Stimulated activated CD8-positive, alpha-beta memory T cell treated with anti-CD3 and anti-CD28 coated beads, Interleukin-15, amount 100 ng/mL, for 24 hours (primary cell): ENCODE data around the gene HEATR1.

Experiments
- DNase-seq: peaks from one replicate; pipeline ENCODE4 v3.0.0-alpha.2; 2020; ENCODE audit warnings: low read depth

Gene HEATR1

GRCh38 chr1:236536540-236536939 is 67.8 kb downstream of the HEATR1 start:
- no peak for DNase-seq

DNA sequence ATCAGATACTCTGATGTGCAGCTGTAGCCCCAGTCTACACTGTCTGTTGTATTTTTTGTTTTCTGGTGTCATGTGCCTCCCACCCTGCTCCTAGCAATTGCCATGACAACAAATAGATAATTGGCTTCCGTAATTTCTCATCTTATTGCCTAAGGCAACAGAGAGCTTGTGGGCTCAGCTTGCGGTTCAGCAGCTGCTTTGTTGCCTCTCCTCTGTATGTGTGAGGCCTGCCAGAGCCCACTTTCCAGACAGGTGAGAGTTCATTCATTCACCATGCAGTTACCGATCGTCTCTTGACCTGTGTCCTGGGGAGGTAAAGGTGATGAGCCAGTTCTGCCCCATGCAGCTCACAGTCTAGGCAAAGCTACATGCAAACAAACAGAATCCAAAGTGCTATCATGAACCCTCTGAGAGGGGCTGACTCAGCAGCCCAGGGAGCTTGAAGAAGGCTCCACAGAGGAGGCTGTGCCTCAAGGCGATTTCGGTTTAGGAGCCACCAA is 68.6 kb downstream of the HEATR1 start:
- no peak for DNase-seq

DNA sequence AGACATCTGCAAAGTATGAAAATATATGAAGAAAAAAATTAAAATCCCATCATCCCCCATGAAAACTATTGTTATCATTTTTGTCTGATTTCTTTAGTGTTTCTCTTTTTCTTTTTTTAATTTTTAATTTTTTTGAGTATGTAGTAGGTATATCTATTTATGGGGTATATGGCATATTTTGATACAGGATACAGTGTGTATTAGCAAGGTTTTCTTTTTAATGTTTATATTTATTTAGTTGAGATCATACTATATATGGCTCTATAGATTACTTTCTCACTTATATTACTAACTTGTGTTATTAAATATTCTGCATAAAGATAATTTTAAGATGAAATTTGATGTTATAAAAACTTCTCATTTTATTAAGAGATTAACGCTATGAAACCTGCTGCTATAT is 69.1 kb downstream of the HEATR1 start:
- no peak for DNase-seq

DNA sequence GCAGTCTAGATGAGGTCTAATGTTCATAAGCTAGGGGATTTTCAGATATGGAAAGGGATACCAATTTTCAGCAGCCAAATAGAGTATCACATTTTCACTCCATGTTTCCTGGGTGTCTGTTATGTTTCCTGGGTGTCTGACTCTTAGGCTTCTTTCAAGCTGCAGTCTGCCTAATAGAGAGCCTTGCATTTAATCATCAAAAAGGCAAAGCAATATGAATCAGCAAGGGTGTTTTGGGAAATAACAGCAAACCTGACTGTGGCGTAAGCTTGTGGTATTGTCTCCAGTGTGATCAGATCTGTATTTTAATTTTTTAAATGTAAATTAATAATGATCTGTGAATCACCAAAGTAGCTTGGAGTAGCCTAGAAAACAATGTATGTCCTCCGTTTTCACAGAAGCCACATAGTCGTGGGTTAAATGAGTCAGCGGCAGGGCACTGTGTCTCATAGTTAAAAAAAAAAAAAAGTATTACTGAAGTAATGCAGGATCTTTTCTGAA is 70.1 kb downstream of the HEATR1 start:
- DNase-seq: no peak

DNA sequence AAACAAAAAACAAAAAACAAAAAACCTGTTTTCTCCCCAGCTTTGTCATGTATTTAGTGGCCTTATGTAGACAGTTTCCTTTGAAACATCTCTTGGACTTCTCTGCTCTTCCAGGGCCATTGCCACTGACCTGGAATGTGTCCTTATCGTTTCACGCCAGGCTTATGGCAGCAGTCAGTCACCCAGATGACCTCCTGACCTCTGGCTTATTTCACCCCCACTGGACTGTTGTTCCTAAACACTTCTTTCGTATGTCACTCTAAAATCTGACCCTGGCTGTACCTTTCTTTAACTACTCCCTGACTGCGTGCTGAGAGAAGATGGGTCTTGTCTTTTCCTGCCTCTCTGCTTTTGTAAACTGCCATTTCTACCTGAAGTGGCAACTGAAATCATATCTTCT is 71.5 kb downstream of the HEATR1 start:
- DNase-seq: no peak

DNA sequence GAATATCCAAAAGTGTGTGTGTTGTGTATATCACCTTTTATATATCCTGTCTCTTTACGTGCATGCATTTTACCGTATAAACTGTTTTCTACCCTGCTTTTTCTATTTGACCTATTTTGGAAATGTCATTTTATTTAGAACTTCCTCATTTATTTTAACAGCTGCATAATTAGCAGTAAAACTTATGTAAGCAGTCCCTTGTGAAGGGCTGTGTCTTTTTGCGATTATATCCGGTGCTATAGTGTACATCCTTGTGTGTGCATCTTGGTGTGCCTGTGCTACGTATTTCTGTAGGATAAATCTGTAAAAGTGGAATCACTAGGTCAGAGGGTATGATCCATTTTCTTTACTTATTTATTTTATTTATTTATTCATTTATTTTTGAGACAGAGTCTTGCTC is 73.4 kb downstream of the HEATR1 start:
- no peak for DNase-seq

DNA sequence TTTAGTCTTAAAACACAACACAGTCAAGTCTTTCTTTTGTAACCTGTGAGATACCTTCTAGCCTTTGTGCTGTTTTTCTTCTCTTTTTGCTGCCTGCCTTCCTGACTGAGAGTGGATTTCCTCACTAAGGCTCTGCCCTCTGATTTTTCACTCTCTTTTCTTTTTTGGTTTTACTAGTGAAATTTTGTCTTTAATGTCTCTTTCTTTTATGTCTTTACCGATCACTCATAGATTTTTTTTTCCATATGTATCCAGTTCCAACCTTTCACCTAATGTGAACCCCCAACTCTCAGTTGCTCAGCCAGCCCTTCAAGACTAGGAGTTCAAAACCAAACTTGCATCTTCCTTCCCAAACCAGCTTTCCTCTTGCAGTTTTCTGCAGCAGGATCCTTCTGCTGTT is 74.0 kb downstream of the HEATR1 start:
- no peak for DNase-seq

- DNase-seq: no peak
These were observed 78.2 kb downstream of the HEATR1 start for GRCh38 chr1:236526079-236526478.

GRCh38 chr1:236524895-236525184 is 79.5 kb downstream of the HEATR1 start:
- no peak for DNase-seq

DNA sequence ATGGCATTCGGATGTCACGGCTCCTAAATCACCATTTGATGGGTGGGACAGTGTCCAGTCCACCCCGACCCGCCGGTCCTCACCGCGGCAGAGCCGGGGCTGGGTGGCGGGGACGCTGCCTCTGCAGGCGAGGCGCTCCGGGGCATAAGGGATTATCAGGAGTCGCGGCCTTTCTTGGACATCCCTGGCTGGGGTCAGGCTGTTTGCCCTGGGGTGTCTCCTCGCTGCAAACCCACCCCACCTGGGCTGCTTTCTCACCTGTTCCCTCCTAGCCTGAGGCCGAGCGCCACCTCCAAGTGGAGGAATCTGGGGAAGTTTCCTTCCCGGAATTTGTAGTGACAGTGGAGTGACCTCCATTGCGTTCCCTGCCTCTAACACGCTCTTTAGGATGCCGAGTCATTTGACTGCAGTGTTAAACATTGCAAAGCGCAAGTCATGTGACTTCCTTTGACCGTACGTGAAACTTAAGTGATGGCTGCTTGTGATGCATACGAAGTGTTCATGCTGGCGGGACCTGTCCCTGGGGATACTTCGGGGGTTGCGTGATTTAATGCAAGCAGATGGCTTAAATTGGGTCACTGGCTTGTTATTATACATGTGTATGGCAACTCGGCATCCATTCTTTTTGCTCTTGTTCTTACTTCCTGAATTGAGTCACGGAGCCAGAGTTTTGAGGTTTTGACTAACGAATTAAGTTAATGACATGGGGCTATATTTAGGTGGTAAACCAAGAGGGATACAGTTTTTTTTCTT is 80.0 kb downstream of the HEATR1 start:
- DNase-seq: peak; percentile 17

- DNase-seq: peak; percentile 73
These were observed 80.6 kb downstream of the HEATR1 start, which contains the start of gene LGALS8 for GRCh38 chr1:236523704-236524141. TSS of gene LGALS8 (plus strand) at chr1:236523982. CDS start at chr1:236526071, 2,089 bp downstream.

- no peak for DNase-seq
These were observed 81.2 kb downstream of the HEATR1 start for GRCh38 chr1:236522937-236523703.

GRCh38 chr1:236520445-236521005 is 83.8 kb downstream of the HEATR1 start:
- DNase-seq: no peak

GRCh38 chr1:236518322-236518721 is 86.0 kb downstream of the HEATR1 start:
- DNase-seq: no peak

DNA sequence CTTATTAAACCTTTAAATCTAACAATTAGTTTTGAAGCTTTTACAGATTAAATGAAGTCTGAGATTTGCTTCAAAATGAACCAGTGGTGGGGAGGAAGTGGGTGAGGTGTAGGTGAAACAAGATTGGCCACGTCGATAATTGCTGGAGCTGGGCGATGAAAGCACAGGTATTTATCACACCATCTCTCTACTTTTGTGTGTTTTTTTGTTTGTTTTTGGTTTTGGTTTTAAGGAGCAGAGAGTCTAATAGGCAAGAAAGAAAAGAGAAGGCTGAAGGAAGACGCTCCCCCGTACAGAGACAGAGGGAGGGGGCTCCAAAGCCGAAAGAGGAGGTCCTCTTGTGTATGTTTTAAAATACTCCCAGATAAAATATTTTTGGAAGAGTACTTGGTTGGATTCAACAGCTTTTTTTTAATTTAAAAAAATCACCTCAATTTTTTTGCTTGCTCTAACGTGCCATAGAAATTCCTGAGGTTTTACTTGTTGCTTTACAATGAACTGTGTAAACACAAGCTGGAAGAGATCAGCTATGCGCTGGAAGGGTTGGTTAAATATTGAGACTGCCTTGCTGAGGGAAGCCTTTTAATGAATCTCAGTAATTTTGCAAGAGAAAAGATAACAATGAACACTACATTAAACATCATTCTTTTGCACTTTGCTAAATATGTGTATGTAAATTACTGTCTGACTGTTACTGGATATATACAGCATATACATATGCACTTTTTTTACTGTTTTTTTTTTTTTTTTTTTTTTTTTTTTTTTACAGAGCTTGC is 87.2 kb downstream of the HEATR1 start:
- DNase-seq: no peak

GRCh38 chr1:236515443-236515958 is 88.8 kb downstream of the HEATR1 start:
- no peak for DNase-seq

DNA sequence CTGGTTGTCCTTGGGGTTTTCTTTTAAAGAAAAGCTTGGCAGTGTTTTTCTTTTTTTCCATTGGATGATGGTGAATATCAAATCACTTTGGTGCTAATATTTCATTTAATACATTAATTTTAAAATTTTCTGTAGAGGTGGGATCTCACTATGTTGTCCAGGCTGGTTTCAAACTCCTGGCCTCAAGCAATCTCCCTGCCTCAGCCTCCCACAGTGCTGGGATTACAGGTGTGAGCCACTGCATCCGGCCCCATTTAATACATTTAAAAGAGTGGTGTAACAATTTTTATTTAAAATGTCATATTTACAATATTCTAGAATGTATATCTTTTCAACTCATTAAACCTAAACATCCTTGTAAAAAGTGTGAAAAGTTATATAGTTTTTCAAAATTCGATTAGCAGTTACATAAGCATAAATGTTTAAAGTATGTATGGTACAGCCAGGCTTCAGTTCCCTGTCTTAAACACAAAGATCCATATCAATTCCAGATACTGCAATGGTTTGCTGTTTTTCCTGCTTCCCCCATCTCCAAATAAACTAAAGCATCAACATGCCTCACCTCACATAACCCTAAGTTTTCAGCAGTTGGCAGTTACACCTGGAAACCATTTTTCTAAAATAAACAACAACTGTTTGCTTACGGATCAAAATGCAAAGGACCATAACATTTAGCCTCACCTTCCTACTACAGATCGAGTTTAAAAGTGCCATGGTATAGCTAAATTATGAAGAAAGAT is 89.4 kb downstream of the HEATR1 start:
- DNase-seq: no peak

DNA sequence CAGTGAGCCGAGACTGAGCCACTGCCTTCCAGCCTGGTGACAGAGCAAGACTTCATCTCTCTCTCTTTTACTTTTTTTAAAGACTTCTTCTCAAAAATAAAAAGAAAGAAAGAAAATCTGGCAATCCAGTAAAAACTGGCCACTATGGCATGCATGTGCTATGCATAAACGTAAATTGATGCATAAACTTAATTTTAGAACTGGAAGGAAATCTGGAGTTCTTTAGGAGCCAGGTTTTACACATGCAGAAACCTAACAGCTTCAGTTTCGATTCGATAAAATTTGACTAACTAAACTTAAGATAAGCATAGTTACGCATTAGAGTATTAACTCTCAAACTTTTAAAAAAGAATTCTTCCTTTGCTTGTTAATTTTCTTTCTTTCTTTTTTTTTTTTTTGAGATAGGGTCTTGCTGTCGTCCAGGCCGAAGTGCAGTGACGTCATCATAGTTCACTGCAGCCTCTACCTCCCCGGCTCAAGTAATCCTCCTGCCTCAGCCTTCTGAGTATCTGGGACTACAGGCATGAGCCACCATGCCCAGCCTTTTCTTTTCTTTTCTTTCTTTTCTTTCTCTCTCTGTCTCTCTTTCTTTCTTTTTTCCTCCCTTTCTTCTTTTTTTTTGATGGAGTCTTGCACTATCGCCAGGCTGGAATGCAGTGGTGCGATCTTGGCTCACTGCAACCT is 92.4 kb downstream of the HEATR1 start:
- no peak for DNase-seq

DNA sequence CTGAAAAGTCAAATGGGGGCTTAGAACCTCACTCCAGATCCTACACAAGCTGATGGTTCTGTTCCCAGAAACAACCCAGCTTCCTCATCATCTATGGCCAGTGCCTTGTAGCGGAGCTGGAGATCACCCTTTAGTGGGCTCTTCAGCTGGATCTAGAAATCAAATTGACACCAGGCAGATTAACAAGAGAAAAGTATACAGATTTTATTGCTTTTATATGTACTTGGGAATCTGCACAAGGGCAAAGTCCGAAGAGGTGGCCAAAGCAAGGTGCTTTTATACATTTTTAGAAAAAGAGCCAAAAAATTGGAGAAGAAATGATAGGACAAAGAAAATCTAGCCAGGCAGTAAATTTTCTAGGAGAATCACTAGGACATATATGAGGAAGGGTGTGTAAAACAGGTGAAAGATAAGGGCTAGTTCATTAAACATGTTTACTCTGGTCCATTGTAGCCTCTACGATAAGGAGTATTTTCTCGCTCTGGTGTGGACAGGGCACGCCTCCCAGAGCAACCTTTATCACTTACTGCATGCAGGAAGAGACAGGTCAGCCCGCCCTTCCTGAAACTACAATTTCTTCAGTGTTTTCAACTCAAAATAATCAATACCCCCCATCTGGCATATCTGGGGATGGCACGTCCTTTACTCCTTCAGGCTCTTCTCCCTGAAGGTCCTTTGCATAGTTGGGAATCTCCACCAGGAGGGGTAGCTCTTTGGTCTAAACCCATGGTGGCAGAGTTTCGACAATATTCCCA is 94.5 kb downstream of the HEATR1 start:
- DNase-seq: no peak

DNA sequence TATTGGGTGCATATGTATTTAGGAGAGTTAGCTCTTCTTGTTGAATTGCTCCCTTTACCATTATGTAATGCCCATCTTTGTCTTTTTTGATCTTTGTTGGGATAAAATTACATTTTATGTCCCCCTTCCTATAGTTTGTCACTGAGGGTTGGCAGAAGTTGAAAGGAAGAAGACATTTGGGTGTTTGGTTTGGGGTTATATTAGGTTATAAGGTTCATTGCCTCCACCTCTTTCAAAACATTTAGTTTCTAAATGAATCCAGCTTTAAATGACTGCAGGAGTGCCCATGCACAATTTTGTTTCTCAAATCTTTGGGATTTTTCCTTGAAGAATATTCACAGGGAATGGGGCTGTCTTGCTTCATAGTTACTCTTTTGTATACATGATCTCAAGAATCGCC is 95.1 kb downstream of the HEATR1 start:
- no peak for DNase-seq
